Fibroblast of lung (primary cell): ENCODE measurements around the gene TMEM178B. TPM values are rescaled to one million over a fixed set of nuclear protein-coding genes. Genes with fewer than 3 reads are reported as not detected.

Experiments used
- DNase-seq, 2 donors: peaks; one replicate each; pipeline versions ENCODE4 v3.0.0 to v3.0.0-alpha.2; 2010; ENCODE audit warnings: low read depth in 2 of 2
- H2AFZ ChIP-seq: 2 replicates; pipeline ENCODE4 v1.5.1; 2012; ENCODE audit warnings: low read length, control low read depth, inconsistent platforms
- H3K27ac ChIP-seq: 2 replicates; pipeline ENCODE4 v1.5.1; 2011; ENCODE audit warnings: low read length, control low read depth; ENCODE audit not compliant: insufficient read depth
- H3K27me3 ChIP-seq: 2 replicates; pipeline ENCODE4 v1.5.1; 2011; ENCODE audit warnings: mild to moderate bottlenecking, low read length; ENCODE audit not compliant: control insufficient read depth, insufficient read depth
- H3K36me3 ChIP-seq: 2 replicates; pipeline ENCODE4 v1.5.1; 2011; ENCODE audit warnings: low read length; ENCODE audit not compliant: control insufficient read depth, insufficient read depth
- H3K4me1 ChIP-seq: 2 replicates; pipeline ENCODE4 v1.5.1; 2011; ENCODE audit warnings: low read length; ENCODE audit not compliant: control insufficient read depth, insufficient read depth; ENCODE audit errors: extremely low read depth
- H3K4me2 ChIP-seq: 2 replicates; pipeline ENCODE4 v1.5.1; 2011; ENCODE audit warnings: low read length, control low read depth; ENCODE audit not compliant: insufficient read depth; ENCODE audit errors: extremely low read depth
- H3K4me3 ChIP-seq, 4 experiments: fragments of 200-600 bp in 1 of 4; sonication (generic) in 1 of 4; replicated peaks in 1 of 4; 2 replicates each; pipeline ENCODE4 v1.5.1; 2011 to 2016; ENCODE audit warnings: low read length in 4 of 4, low read depth in 3 of 4, mild to moderate bottlenecking in 3 of 4, control low read depth in 2 of 4, inconsistent platforms in 1 of 4, mixed read lengths in 1 of 4; ENCODE audit not compliant: insufficient read depth in 1 of 4; ENCODE audit errors: control extremely low read depth in 1 of 4
- H3K79me2 ChIP-seq: 2 replicates; pipeline ENCODE4 v1.5.1; 2012; ENCODE audit warnings: mild to moderate bottlenecking, low read length, inconsistent platforms; ENCODE audit not compliant: control insufficient read depth, insufficient read depth
- H3K9ac ChIP-seq: 2 replicates; pipeline ENCODE4 v1.5.1; 2011; ENCODE audit warnings: mild to moderate bottlenecking, low read length, control low read depth; ENCODE audit not compliant: insufficient read depth
- H3K9me3 ChIP-seq: 2 replicates; pipeline ENCODE4 v1.5.1; 2012; ENCODE audit warnings: low read depth, low read length; ENCODE audit not compliant: control insufficient read depth, insufficient read depth
- H4K20me1 ChIP-seq: 2 replicates; pipeline ENCODE4 v1.5.1; 2011; ENCODE audit warnings: low read length; ENCODE audit not compliant: control insufficient read depth, insufficient read depth; ENCODE audit errors: extremely low read depth
- CTCF ChIP-seq, 2 donors: IDR thresholded peaks in 1 of 2; conservative IDR thresholded peaks in 1 of 2; 1 replicate in 1 of 2; 2 replicates in 1 of 2; pipeline ENCODE4 v1.5.1; 2011 to 2012; ENCODE audit warnings: low read length in 2 of 2, control low read depth in 1 of 2, inconsistent platforms in 1 of 2, low read depth in 1 of 2, mild to moderate bottlenecking in 1 of 2
- EZH2 ChIP-seq: IDR thresholded peaks from 2 replicates; pipeline ENCODE4 v1.5.1; 2012; ENCODE audit warnings: low read length, control low read depth, mild to moderate bottlenecking; ENCODE audit errors: missing control alignments
- polyA plus RNA-seq, 2 donors: library from polyadenylated mRNA; depleted of rRNA in 1 of 2; stranded (reverse) in 1 of 2; unstranded in 1 of 2; fragments of >200 nt; gene quantifications; 2 replicates each; pipeline ENCODE4 v1.2.1, GENCODE V29; 2011 to 2012; ENCODE audit warnings: missing spikeins in 1 of 2
- total RNA-seq: library from RNA; depleted of rRNA; stranded (reverse); fragments of >200 nt; gene quantifications from 2 replicates; pipeline ENCODE4 v1.2.1, GENCODE V29; 2014

The TMEM178B gene
- total and polyA plus RNA-seq, 2 donors (not counting 1 experiment from before 2014, with no cell fraction given): under 0.01 to 0.14 TPM

GRCh38 chr7:141209454-141209853 lies 135.6 kb downstream of the TMEM178B start:
- H4K20me1 ChIP-seq: no peaks in the 10 kb centered on the region
- H3K27ac ChIP-seq: no peak overlapping the region
- H3K4me2 ChIP-seq: no peak overlapping the region
- no peak for TF ChIP-seq EZH2
- no peak for TF ChIP-seq CTCF (conservative IDR thresholded peaks at IDR 0.05 in 1 of 2, IDR thresholded peaks at IDR 0.05 in 1 of 2; ENCODE audit: low read depth in 1 of 2, low read length in 2 of 2)
- H3K4me1 ChIP-seq: no peaks in the 10 kb centered on the region
- H3K36me3 ChIP-seq: no peaks in the 10 kb centered on the region
- no peak overlapping the region for H3K4me3 ChIP-seq
- no peaks in the 10 kb centered on the region for H3K9me3 ChIP-seq
- H2AFZ ChIP-seq: no peak overlapping the region
- no peak for DNase-seq
- H3K27me3 ChIP-seq: no peaks in the 10 kb centered on the region
- H3K9ac ChIP-seq: no peak overlapping the region
- H3K79me2 ChIP-seq: no peaks in the 10 kb centered on the region

GRCh38 chr7:141210862-141211261 lies 137.0 kb downstream of the TMEM178B start:
- no peaks in the 10 kb centered on the region for H3K4me1 ChIP-seq
- DNase-seq: no peak
- no peaks in the 10 kb centered on the region for H4K20me1 ChIP-seq
- H3K4me3 ChIP-seq: no peak overlapping the region
- no peaks in the 10 kb centered on the region for H3K36me3 ChIP-seq
- H3K9me3 ChIP-seq: no peaks in the 10 kb centered on the region
- no peak for TF ChIP-seq CTCF (conservative IDR thresholded peaks at IDR 0.05 in 1 of 2, IDR thresholded peaks at IDR 0.05 in 1 of 2; ENCODE audit: low read depth in 1 of 2, low read length in 2 of 2)
- TF ChIP-seq EZH2: no peak
- no peak overlapping the region for H3K27ac ChIP-seq
- no peaks in the 10 kb centered on the region for H3K79me2 ChIP-seq
- no peak overlapping the region for H3K4me2 ChIP-seq
- no peak overlapping the region for H2AFZ ChIP-seq
- H3K9ac ChIP-seq: no peak overlapping the region
- no peaks in the 10 kb centered on the region for H3K27me3 ChIP-seq

- no peak overlapping the region for H3K4me3 ChIP-seq
- TF ChIP-seq EZH2: no peak
- no peak for TF ChIP-seq CTCF (conservative IDR thresholded peaks at IDR 0.05 in 1 of 2, IDR thresholded peaks at IDR 0.05 in 1 of 2; ENCODE audit: low read depth in 1 of 2, low read length in 2 of 2)
- H3K79me2 ChIP-seq: no peaks in the 10 kb centered on the region
- no peak overlapping the region for H2AFZ ChIP-seq
- no peak overlapping the region for H3K4me2 ChIP-seq
- no peak for DNase-seq
- H3K36me3 ChIP-seq: no peaks in the 10 kb centered on the region
- H3K4me1 ChIP-seq: no peaks in the 10 kb centered on the region
- no peaks in the 10 kb centered on the region for H3K9me3 ChIP-seq
- no peaks in the 10 kb centered on the region for H4K20me1 ChIP-seq
- no peak overlapping the region for H3K27ac ChIP-seq
- H3K27me3 ChIP-seq: no peaks in the 10 kb centered on the region
- no peak overlapping the region for H3K9ac ChIP-seq
These were observed 139.4 kb downstream of the TMEM178B start for GRCh38 chr7:141213226-141213625.
